HG03354 (cell line): ENCODE data around the gene COL8A2.

ENCODE experiments used
- ATAC-seq: cut with Tn5 transposase; IDR thresholded peaks from one replicate; pipeline ENCODE4 v1.9.1; 2021; ENCODE audit warnings: mild to moderate bottlenecking; ENCODE audit not compliant: unreplicated experiment, poor library complexity, severe bottlenecking

COL8A2 gene

DNA sequence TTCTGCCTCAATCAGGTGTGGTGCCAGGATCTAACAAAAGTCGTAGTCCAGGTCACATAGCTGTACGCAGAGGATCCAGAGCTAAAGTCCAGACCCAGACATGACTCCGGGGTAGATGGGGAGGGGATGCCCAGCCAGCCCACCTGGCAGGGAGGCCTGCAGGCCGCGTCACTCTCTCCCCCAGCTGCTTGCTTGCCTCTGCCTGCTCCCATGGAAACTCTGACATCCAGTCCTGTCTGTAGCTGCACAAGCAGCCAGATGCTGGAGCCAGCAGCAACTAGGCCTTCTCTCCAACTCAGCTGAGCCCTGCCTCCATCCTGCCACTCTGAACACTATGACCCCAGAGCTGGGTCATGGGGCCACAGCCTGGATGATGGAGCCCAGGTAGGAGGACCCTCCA is 8.1 kb downstream of the COL8A2 start:
- ATAC-seq: no peak

DNA sequence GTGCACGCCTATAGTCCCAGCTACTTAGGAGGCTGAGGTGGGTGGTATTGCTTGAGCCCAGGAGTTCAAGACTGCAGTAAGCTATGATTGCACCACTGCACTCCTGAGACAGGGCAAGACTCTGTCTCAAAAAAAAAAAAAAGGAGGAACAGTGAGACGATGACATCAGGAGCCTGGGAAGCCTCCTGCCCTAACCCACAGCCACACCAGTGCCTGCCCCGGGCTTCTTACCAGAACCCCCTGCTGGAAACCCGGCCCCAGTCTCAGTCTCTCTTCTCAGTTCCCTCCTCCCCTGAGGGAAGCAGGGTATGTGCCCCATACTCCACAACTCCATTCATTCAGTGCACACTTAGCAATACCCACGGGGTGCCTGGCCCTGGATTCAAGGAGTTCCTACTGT is 9.1 kb downstream of the COL8A2 start:
- no peak for ATAC-seq

DNA sequence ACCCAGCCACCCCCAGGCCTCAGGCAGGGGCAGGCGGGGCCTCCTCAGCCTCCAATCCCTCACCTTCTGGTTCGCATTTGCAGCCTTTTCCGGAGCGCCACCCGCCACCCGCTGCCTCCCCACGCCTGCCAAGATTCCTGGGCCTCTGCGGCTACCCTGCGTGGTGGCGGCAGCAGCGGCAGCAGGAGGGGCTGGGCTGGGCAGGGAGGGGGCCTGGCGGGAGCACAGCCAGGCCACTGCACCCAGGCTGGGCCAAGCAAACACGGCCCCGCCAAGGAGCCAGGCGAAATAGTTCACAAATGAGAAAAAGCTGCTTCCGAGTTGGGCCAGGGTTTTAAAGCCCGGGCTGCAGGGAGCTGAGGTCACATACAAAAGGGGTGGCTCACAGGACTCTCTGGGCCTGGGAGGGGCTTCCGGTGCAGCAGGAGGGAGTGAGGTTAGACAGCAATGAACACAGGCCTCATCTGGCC is 9.8 kb downstream of the COL8A2 start:
- ATAC-seq: no peak

DNA sequence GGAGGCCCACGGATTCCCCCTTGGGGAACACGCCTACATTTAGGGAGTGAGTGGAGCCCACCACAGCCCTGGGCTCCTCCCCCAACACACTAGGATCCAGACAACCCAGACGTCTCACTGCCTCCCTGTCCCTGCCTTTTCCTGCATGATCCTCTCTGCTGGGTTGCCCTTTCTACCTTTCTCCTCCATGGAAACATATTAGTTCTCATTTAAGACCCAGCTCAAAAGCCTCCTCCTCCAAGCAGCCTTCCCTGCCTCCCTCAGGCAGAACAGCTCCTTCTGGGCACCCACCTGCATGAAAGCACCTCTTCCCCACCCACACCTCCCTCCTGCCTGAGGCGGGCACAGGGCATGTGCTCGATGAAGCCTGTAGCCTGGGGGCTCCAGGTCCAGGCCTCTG is 10.7 kb downstream of the COL8A2 start:
- no peak for ATAC-seq

DNA sequence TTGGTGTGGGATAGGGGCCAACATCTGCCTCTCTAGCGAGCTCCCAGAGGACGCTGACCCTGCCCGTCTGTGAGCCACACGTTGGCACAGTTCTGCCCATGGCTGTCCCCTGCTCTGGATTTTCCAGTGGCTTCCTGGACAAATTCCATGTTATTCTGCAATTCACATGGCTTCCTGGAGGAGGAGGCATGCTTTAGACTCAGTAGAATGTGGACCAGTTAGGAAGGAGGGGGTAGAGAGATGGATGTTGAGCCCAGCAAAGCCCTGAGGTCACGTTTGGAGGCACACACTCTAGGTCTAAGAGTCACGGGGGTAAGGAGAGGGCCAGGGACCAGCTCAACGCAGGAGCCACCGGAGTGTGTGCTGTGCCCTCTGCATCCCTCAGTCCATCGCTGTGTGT is 12.2 kb downstream of the COL8A2 start:
- no peak for ATAC-seq

DNA sequence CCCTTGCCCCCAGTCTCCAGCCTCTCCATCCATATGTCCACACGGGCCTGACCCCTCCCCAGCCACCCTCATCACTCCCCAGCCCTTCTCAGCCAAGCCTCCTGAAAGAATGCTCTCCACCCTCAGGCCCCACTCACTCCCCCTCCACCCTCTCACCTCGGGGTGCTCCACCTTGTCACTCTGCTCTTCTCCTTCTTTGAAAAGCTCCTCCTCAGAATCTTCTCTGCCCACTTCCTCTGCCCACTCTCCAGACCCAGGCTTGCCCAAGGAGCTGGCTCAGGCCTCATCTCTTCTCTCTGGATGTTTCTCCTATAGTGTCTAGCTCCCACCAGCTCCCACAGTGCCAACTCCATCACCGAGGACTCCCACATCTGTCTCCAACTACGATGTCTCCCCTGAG is 13.9 kb downstream of the COL8A2 start:
- no peak for ATAC-seq

DNA sequence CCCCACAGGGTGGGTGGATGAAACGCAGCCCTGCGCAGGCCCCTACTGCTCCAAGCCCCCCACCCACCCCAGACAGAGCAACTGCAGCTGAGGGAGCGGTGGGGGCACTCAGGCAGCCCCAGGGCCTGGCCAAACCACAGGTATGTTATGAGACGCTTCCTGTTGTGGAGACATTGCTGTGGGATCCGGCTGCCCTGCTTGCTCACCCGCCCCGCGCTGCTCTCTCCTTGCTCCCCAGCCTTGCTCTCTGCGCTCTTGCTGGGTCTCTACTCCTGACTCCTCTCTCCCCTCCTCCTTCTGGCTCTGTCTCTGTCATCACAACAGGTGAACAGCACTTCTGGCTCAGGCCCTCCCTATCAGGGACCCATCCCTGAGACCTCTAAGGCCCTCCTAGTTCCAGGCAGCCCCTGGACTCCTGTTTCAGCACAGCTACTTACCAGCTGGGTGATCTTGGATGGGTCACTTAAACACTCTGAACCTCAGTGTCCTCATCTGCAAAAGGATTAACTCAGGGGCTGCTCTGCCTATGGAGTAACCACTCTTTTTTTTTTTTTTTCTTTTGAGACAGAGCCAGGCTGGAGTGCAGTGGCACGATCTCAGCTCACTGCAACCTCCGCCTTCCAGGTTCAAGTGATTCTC is 15.9 kb downstream of the COL8A2 start:
- no peak for ATAC-seq

DNA sequence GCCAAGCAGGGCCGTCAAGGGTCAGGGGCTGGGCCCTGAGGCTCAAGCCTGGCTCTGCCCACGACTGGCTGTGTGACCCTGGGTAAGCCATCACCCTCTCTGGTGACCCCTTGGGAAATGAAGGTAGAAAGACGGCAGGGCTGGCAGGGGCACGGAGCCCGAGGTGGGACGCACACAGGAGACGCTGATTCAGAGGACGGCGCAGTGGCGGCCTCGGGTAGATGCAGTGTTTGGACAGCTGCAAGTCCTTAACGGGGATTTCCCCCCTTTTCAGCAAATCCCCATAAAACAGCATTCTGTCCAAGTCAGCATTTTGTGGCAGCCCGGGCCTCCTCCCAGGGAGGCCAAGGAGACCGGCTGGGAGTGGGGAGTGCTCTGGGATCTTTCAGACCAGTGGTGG is 16.7 kb downstream of the COL8A2 start:
- ATAC-seq: no peak

DNA sequence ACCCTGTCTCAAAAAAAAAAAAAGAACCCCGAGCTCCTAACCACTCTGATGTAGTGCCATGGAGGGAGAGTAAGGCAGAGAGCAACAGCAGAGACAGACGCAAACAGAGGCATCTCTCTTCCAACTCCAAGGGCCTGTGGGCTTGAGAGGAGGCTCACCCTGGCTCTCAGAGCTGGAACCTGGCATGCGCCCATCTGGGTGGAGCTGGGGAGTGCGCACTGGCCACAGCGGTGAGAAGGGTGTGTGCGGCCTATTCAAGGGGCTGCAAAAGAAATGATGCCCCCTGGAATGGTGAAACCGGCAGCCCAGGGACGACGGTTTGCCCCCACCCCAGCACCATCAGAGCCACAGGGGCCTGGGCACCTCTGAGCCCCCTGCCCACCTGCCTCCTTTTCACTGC is 17.6 kb downstream of the COL8A2 start:
- ATAC-seq: no peak

DNA sequence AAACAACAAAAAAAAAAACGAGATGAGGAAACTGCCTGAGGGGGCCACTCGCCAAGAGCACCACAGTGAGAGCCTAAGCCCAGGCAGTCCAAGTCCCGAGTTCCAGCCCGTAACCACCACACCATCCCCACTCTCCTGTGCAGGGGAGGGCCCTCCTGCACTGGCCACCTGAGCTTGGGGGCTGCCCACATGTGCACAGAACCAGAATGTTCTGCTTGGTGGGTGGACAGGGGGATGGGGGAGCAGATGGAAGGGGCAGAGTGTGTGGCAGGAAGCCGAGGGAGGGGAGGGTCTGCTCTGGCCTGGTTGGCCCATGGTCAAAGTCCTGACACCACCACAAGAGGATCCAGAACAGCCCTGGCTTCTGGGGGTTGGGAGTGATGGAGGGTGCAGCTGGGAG is 18.8 kb downstream of the COL8A2 start:
- no peak for ATAC-seq

DNA sequence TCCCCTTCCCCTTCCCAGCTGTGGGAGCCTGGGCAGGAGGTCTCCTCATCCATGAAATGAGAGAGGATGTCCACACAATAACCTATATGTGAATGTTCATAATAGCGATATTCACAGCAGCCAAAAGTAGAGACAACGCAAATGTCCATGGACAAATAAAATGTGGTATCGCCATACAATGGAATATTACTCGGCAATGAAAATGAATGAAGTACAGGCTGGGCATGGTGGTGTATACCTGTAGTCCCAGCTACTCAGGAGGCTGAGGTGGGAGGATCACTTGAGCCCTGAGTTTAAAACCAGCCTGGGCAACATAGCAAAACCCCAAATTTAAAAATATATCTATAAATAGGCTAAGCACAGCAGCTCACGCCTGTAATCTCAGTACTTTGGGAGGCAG is 23.5 kb downstream of the COL8A2 start:
- no peak for ATAC-seq

DNA sequence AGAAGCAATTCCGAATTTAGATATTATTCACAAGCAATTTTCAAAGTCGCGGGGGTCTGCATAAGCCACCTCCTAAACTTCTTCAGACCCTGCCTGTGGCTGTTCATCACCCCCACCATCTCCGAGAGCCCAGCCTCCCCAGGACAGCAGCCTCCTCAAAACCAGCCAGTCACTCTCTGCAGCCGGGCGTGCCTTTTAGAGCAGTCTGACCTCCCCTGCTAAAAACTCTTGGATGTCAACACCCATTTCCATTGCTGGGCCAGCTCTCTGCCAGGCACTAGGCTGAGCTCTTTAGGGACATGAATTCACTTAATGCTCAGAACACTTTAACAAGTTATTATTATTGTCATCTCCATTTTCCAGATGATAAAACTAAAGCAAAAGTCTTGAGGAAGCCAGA is 24.6 kb downstream of the COL8A2 start:
- ATAC-seq: no peak

DNA sequence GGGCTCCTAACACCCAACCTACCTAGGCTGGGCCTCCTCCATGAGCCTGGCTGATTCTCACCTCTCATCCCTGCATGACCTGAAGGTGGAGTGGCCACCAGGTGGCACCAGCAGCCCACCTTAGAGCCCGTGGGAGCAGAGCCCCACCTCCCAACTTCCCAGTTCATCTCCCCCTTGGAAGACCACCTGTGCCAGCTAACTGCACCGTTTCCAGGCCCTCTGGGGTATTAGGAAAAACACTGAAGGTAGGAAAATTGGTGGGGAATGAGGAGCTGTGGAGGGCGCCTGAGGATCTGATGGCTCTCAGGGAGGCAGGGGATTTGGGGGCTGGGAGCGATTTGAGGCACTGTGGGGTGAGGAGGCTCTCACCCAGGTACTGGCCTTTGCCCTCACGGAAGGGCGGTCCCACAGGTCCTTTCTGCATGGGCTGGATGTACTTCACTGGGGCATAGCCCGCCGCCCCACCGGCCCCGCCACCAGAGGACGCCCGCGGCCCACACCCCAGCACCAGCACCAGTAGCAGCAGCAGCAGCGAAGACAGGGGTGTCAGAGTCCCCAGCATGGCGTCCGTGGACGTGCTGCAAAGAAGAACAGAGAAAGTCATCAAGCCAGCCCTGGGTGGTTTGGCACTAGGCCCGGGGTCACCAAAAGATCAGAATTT is 25.2 kb downstream of the COL8A2 start:
- no peak for ATAC-seq

DNA sequence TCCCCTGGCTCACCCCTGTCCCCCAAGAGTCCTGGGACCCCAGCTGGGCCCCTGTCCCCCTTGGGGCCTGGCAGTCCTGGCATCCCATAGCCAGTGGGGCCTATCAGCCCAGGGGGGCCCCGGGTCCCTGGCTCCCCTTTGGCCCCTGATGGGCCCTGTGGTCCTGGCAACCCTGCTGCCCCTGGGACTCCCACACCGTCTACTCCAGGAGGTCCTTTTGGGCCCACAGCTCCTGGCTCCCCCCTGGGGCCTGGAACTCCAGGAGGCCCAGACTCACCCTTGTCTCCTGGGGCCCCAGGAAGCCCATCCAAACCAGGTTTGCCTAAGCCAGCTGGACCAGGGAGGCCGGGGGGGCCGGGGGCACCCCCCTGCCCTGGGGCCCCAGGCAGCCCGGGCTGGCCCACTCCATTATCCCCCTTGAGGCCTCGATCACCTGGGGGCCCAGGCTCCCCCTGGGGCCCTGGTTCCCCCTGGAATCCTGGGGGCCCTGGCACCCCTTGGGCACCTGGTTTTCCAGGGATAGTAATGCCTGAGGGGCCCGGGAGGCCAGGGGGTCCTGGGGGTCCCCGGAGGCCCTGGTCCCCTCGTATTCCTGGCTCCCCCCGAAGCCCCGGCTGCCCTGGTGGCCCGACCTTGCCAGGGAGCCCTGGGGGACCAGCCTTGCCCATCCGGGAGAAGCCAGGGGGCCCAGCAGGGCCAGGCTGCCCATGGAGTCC is 26.2 kb downstream of the COL8A2 start:
- no peak for ATAC-seq

DNA sequence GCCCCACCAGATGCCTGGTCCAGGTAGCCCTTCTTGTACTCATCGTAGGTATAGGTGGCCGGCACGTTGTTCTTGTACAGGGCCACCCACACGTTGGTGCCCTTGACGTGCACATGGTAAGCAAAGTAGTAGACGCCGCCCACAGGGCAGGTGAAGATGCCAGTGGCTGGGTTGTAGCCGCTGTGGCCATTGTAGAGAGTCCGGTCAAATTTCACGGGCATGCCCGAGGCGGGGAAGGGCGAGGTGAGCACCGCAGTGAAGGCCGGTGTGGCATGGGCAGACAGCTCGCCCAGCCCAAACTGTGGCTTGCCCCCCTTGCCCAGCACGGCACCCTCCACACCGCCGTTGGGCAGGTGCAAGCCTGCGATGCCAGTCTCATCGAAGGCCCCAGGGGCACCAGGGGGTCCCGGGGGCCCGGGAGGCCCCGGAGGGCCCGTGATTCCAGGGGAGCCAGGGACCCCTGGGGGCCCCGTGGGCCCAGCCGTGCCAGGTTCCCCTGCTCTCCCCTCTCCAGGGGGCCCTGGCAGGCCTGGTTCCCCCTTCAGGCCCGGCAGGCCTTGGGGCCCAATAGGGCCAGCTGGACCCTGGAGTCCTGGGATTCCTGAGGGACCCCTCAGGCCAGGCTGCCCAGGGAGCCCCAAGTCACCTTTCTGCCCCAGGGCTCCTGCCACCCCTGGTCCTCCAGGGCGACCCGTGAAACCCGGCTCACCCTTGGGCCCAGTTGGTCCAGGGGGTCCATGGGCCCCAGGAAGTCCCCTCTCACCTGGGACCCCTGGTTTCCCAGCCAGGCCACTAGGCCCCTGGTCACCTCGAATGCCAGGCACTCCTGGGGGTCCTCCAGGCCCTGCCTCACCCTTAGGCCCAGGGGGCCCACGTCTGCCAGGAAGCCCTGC is 27.1 kb downstream of the COL8A2 start:
- ATAC-seq: no peak

DNA sequence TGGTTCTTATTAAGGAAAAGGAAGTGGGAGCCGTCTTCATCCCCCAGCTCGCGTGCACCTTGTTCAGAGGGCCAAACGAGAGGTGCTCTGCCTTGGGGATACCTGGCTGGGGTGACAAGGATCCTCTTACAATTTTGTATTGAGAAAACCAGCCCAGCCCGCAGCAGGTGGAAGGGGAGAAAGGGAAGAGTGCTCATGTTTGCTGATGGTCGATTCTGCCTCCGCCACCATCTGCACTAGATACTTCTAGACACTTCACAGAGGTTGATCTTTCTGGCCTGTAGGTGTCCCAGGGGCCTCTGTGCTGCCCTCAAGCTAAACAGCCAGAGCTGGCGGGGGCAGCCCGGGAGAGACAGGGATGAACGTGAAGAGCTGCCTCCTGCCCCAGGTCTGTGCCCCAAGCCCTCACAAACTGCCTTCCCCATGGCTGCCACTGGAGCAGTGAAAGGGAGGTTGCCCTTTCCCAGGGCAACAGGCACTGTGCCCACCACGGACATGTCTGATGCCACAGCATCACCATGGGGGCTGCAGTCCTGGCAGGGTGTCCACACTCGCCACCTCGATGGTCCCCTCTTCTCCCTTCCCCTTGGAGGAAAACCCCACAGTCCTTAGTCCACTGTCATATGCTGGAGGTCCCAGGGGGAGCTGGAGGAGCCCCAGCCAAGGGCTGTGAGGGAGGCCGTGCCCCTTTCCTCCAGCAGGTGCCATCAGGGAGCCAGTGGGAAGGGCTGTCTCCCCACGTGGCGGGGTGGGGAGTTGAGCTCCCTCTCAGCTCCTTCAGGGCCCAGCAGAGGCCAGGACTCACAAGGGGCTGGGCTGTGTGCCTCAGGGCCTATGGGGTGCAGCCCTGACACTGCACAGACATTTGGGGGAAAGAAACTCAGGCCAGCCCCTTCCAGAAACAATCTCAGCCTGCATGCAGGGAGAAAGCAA is 28.3 kb downstream of the COL8A2 start:
- ATAC-seq: no peak

DNA sequence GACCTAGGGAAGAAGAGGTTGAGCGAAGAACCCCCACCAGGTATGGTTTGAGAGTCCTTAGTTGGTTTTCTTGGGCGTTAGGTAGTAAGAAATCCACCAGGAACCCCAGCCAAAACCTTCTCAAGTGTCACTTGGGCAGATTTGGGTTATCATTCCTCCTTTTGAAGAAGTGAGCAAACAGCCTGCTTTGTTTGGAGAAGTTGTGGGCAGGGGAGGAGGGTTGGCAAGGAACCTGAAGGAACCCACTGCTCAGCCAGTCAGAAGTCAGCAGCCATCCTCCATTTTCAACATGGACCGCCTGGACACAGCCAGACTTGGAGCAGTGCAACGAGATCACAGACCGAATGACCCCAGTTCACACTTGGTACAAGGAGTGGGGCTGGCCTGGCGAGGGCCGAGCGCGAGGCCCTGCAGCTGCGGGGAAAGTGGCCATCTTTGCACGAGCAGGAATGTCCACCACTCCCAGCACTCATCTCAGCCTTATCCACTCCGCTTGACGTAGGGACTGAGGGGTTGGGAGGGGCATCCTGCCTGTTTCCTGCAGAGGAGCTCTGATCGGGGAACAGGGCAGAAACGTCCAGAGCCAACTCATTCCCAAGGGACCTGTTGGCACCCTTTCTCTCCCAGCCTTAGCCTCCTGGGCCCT is 29.1 kb downstream of the COL8A2 start:
- ATAC-seq: no peak

DNA sequence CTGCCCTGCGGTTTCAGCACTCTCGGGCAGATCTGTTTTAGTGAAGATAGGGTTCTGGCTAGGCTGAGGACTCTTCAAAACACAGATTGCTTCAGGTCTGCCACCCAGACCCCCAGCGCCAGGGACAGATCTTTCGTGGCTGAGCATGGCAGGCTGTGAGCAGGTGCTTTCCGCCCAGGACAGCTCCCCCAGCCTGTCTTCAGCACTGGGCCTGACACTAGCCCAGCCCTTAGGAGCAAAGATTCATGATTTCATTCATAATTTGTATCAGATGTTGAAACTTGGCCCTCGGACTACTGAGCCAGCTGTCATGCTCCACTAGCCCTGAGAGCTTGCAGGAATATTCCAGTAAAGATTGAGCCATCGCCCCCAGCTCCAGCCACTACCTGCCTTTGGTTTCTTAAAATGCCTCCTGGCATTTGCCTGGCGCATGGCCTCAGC is 30.4 kb downstream of the COL8A2 start:
- ATAC-seq: no peak

DNA sequence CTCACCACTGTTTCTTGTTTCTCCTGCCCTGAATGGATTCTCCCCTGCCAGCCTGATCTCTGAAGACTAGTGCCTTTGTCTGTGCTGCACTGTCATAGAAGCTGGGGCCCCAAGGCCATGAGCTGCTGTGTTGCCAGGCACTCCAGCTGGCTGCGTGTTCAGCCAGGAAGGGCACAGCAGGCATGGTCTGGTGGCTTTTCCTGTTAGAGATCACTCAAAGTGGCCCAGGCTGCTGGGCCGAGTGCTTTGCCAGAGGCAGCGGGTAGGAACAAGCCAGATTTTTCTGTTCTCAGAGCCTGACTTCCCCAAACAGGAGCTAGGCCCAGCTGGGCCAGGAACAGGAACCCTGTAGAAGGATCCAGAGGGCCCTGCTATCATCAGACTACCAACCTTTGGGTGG is 31.1 kb downstream of the COL8A2 start:
- ATAC-seq: no peak
